ENCODE data around the gene XPR1. TPM values are rescaled to one million over a fixed set of nuclear protein-coding genes. Genes with fewer than 3 reads are reported as not detected.
"Not testable (repeated sequence)": the region's sequence is repeated elsewhere in the genome, so short reads cannot be mapped to it uniquely, and the experiment has no call there.

XPR1 gene
- total and polyA plus RNA-seq, 2 experiments from 2014 or later: 18.1 to 36.4 TPM

GRCh38 chr1:180811886-180812285, 180.1 kb downstream of the XPR1 start:
- Histone ChIP-seq H3K4me3 (no peak overlapping the region), H3K27ac (no peak overlapping the region), H3K4me1 (ENCODE audit: low read depth) (peaks cover 13% of the 10 kb centered on the region), H3K9me3 (ENCODE audit: low read depth) (no peaks in the 10 kb centered on the region), H3K36me3 (peaks cover 10% of the 10 kb centered on the region), H3K27me3 (no peaks in the 10 kb centered on the region)
- TF ChIP-seq CTCF (IDR thresholded peaks at IDR 0.05; ENCODE audit: low read depth, low read length): no peak
- DNase-seq (ENCODE audit: low read depth in 1 of 2, low spot score in 1 of 2): no peak

- TF ChIP-seq CTCF (IDR thresholded peaks at IDR 0.05; ENCODE audit: low read depth, low read length): no peak
- DNase-seq (ENCODE audit: low read depth in 1 of 2, low spot score in 1 of 2): no peak
- H3K4me1 ChIP-seq (ENCODE audit: low read depth): peaks cover 13% of the 10 kb centered on the region
- no peaks in the 10 kb centered on the region for H3K27me3 ChIP-seq
- H3K4me3 ChIP-seq: no peak overlapping the region
- peaks cover 5% of the 10 kb centered on the region for H3K36me3 ChIP-seq
- H3K9me3 ChIP-seq (ENCODE audit: low read depth): no peaks in the 10 kb centered on the region
- H3K27ac ChIP-seq: no peak overlapping the region
Observed at GRCh38 chr1:180814258-180814657, 182.4 kb downstream of the XPR1 start.

- Histone ChIP-seq H3K4me1 (ENCODE audit: low read depth) (peaks cover 13% of the 10 kb centered on the region), H3K9me3 (ENCODE audit: low read depth) (no peaks in the 10 kb centered on the region), H3K36me3 (peaks cover 5% of the 10 kb centered on the region), H3K4me3 (no peak overlapping the region), H3K27me3 (no peaks in the 10 kb centered on the region), H3K27ac (no peak overlapping the region)
- TF ChIP-seq CTCF (IDR thresholded peaks at IDR 0.05; ENCODE audit: low read depth, low read length): no peak
- no peak for DNase-seq (ENCODE audit: low read depth in 1 of 2, low spot score in 1 of 2)
Observed at GRCh38 chr1:180815188-180815587, 183.4 kb downstream of the XPR1 start.

GRCh38 chr1:180816132-180816531, 184.3 kb downstream of the XPR1 start:
- no peaks in the 10 kb centered on the region for H3K9me3 ChIP-seq (ENCODE audit: low read depth)
- no peaks in the 10 kb centered on the region for H3K27me3 ChIP-seq
- TF ChIP-seq CTCF (IDR thresholded peaks at IDR 0.05; ENCODE audit: low read depth, low read length): no peak
- H3K27ac ChIP-seq: no peak overlapping the region
- no peak overlapping the region for H3K4me3 ChIP-seq
- H3K36me3 ChIP-seq: peaks cover 5% of the 10 kb centered on the region
- DNase-seq (ENCODE audit: low read depth in 1 of 2, low spot score in 1 of 2): no peak
- H3K4me1 ChIP-seq (ENCODE audit: low read depth): peaks cover 13% of the 10 kb centered on the region

- Histone ChIP-seq H3K9me3 (ENCODE audit: low read depth) (no peaks in the 10 kb centered on the region), H3K27me3 (no peaks in the 10 kb centered on the region), H3K4me3 (no peak overlapping the region), H3K27ac (no peak overlapping the region), H3K4me1 (ENCODE audit: low read depth) (no peaks in the 10 kb centered on the region), H3K36me3 (peaks cover 5% of the 10 kb centered on the region)
- DNase-seq (ENCODE audit: low read depth in 1 of 2, low spot score in 1 of 2): peak in 1 of 2 donors; percentile 5
- no peak for TF ChIP-seq CTCF (IDR thresholded peaks at IDR 0.05; ENCODE audit: low read depth, low read length)
Observed at GRCh38 chr1:180821970-180822369, 190.1 kb downstream of the XPR1 start.

- H3K27ac ChIP-seq; DNase-seq (ENCODE audit: low read depth in 1 of 2, low spot score in 1 of 2); H3K27me3 ChIP-seq; H3K36me3 ChIP-seq; H3K4me1 ChIP-seq (ENCODE audit: low read depth); H3K9me3 ChIP-seq (ENCODE audit: low read depth); H3K4me3 ChIP-seq: not testable (repeated sequence)
Observed at GRCh38 chr1:180831507-180831906, 199.7 kb downstream of the XPR1 start.

- H3K36me3 ChIP-seq; H3K4me1 ChIP-seq (ENCODE audit: low read depth); H3K9me3 ChIP-seq (ENCODE audit: low read depth); H3K27me3 ChIP-seq; H3K4me3 ChIP-seq; H3K27ac ChIP-seq; DNase-seq (ENCODE audit: low read depth in 1 of 2, low spot score in 1 of 2): not testable (repeated sequence)
Observed at GRCh38 chr1:180833180-180833579, 201.4 kb downstream of the XPR1 start.

Data from cardiac muscle cell (in vitro differentiated cells and primary cell).